ENCODE results near the gene LY6G6F. TPM values are rescaled to one million over a fixed set of nuclear protein-coding genes. Genes with fewer than 3 reads are reported as not detected.

LY6G6F gene
- polyA plus RNA-seq, 3 donors = 0.51 TPM; not detected in 2

- no peaks in the 10 kb centered on the region for H3K9me3 Mint-ChIP-seq
- peak overlapping the region in 1 of 7 donors; percentile 42 for H3K27ac Mint-ChIP-seq
- no peak for TF ChIP-seq CTCF (IDR thresholded peaks at IDR 0.05)
Measured at GRCh38 chr6:31692886-31693285, 13.8 kb upstream of the LY6G6F start.

GRCh38 chr6:31693535-31693934 is 13.1 kb upstream of the LY6G6F start:
- no peak overlapping the region for H3K4me3 Mint-ChIP-seq
- H3K9me3 Mint-ChIP-seq = no peaks in the 10 kb centered on the region
- 72% methylated on average over 2 of the region's 6 CpGs for WGBS (ENCODE audit: insufficient coverage)
- H2AFZ ChIP-seq (ENCODE audit: insufficient read depth, low read depth, low read length, poor library complexity, severe bottlenecking) = no peak overlapping the region
- H3K27me3 Mint-ChIP-seq (ENCODE audit: low read depth in 3 of 3) = no peaks in the 10 kb centered on the region
- H3K4me1 ChIP-seq (ENCODE audit: control insufficient read depth in 1 of 2, insufficient read depth in 2 of 2, low read length in 2 of 2) = peaks cover 9 to 10% of the 10 kb centered on the region in 2 donors
- peaks cover 16% of the 10 kb centered on the region for H3K79me2 ChIP-seq (ENCODE audit: insufficient read depth, low read length)
- H3K9ac ChIP-seq (ENCODE audit: insufficient read depth, low read length, poor library complexity, severe bottlenecking) = no peak overlapping the region
- no peak for DNase-seq
- peaks cover 76 to 95% of the 10 kb centered on the region in 2 donors for H3K36me3 ChIP-seq (replicated peaks in 1 of 2; ENCODE audit: control insufficient read depth in 1 of 2, insufficient read depth in 2 of 2, low read length in 2 of 2)
- H3K4me2 ChIP-seq (replicated peaks; ENCODE audit: extremely low read depth, low read length, poor library complexity, severe bottlenecking) = no peak overlapping the region
- H3K4me1 Mint-ChIP-seq = peaks cover 20% of the 10 kb centered on the region
- no peak overlapping the region for H3K27ac Mint-ChIP-seq
- no peaks in the 10 kb centered on the region for H3K9me3 ChIP-seq (replicated peaks in 1 of 2; ENCODE audit: control insufficient read depth in 1 of 2, insufficient read depth in 1 of 2, low read length in 2 of 2)
- intact Hi-C loops (cut with micrococcal nuclease) = no loop called here
- peaks cover 77 to 91% of the 10 kb centered on the region in 2 donors for H3K36me3 Mint-ChIP-seq
- no peaks in the 10 kb centered on the region for H3K27me3 ChIP-seq (ENCODE audit: control insufficient read depth in 2 of 2, insufficient read depth in 2 of 2, low read length in 2 of 2)
- H4K20me1 ChIP-seq (ENCODE audit: insufficient read depth, low read length) = peaks cover 41% of the 10 kb centered on the region
- TF ChIP-seq CTCF (IDR thresholded peaks at IDR 0.05) = no peak
- H3K27ac ChIP-seq (ENCODE audit: low read depth in 1 of 2, low read length in 2 of 2) = no peak overlapping the region
- no peak overlapping the region for H3K4me3 ChIP-seq (replicated peaks in 1 of 3; ENCODE audit: low read depth in 2 of 3, low read length in 3 of 3)

More at GRCh38 chr6:31692886-31693285, 13.8 kb upstream of the LY6G6F start:
- H3K9ac ChIP-seq (ENCODE audit: insufficient read depth, low read length, poor library complexity, severe bottlenecking) = no peak overlapping the region
- peaks cover 9 to 10% of the 10 kb centered on the region in 2 donors for H3K4me1 ChIP-seq (ENCODE audit: control insufficient read depth in 1 of 2, insufficient read depth in 2 of 2, low read length in 2 of 2)
- peaks cover 82 to 98% of the 10 kb centered on the region in 2 donors for H3K36me3 ChIP-seq (replicated peaks in 1 of 2; ENCODE audit: control insufficient read depth in 1 of 2, insufficient read depth in 2 of 2, low read length in 2 of 2)
- H3K9me3 ChIP-seq (replicated peaks in 1 of 2; ENCODE audit: control insufficient read depth in 1 of 2, insufficient read depth in 1 of 2, low read length in 2 of 2) = no peaks in the 10 kb centered on the region
- no peaks in the 10 kb centered on the region for H3K27me3 ChIP-seq (ENCODE audit: control insufficient read depth in 2 of 2, insufficient read depth in 2 of 2, low read length in 2 of 2)
- peaks cover 13% of the 10 kb centered on the region for H3K79me2 ChIP-seq (ENCODE audit: insufficient read depth, low read length)
- H3K4me3 ChIP-seq (replicated peaks in 1 of 3; ENCODE audit: low read depth in 2 of 3, low read length in 3 of 3) = no peak overlapping the region
- intact Hi-C loops (cut with micrococcal nuclease) = no loop called here
- DNase-seq = no peak
- peaks cover 82 to 94% of the 10 kb centered on the region in 2 donors for H3K36me3 Mint-ChIP-seq
- WGBS (ENCODE audit: insufficient coverage) = 91% methylated on average over 8 of the region's 9 CpGs
- peaks cover 34% of the 10 kb centered on the region for H4K20me1 ChIP-seq (ENCODE audit: insufficient read depth, low read length)
- no peak overlapping the region for H3K27ac ChIP-seq (ENCODE audit: low read depth in 1 of 2, low read length in 2 of 2)
- H2AFZ ChIP-seq (ENCODE audit: insufficient read depth, low read depth, low read length, poor library complexity, severe bottlenecking) = no peak overlapping the region
- no peak overlapping the region for H3K4me2 ChIP-seq (replicated peaks; ENCODE audit: extremely low read depth, low read length, poor library complexity, severe bottlenecking)
- H3K27me3 Mint-ChIP-seq (ENCODE audit: low read depth in 3 of 3) = peaks cover 0 to under 1% (median 0%) of the 10 kb centered on the region in 3 donors
- no peak overlapping the region for H3K4me3 Mint-ChIP-seq
- peaks cover 20% of the 10 kb centered on the region for H3K4me1 Mint-ChIP-seq
